ENCODE results near the gene ST3GAL3.

GRCh38 chr1:43705982-43706597 is 1.2 kb upstream of the ST3GAL3 start:
- TF ChIP-seq POLR2AphosphoS5 (IDR thresholded peaks at IDR 0.05; ENCODE audit: borderline replicate concordance, low read depth, low read length) (0 out of 2 replicates have a peak, but pooled peaks have one; percentile 27), EZH2 (IDR thresholded peaks at IDR 0.05) (no peak)
